T follicular helper cell (primary cell): ENCODE results near the gene RNU2-63P.
"Not testable (repeated sequence)": the region's sequence is repeated elsewhere in the genome, so short reads cannot be mapped to it uniquely, and the experiment has no call there.

Experiments used
- DNase-seq: peaks from one replicate; pipeline ENCODE4 v3.0.0-alpha.2; 2020; ENCODE audit warnings: low read depth

RNU2-63P gene

DNA sequence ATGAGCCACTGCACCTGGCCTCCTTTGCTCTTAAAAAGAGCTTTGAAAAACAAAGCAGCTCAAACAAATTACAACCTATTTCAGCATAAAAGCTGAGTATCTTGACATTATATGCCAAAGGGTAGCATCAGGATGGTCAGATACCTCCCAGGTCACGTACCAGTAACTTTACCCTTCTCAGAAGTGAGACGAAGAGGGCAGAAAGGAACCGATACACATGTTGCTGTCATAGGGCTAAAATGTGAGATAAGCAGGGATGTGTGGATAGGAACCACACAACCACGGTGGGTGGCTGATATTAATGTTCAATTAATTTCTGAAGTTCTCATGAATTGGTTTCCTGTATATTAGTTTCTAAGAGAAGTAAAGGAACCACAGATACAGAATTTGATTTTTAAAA is 12.6 kb upstream of the RNU2-63P start:
- no peak for DNase-seq

DNA sequence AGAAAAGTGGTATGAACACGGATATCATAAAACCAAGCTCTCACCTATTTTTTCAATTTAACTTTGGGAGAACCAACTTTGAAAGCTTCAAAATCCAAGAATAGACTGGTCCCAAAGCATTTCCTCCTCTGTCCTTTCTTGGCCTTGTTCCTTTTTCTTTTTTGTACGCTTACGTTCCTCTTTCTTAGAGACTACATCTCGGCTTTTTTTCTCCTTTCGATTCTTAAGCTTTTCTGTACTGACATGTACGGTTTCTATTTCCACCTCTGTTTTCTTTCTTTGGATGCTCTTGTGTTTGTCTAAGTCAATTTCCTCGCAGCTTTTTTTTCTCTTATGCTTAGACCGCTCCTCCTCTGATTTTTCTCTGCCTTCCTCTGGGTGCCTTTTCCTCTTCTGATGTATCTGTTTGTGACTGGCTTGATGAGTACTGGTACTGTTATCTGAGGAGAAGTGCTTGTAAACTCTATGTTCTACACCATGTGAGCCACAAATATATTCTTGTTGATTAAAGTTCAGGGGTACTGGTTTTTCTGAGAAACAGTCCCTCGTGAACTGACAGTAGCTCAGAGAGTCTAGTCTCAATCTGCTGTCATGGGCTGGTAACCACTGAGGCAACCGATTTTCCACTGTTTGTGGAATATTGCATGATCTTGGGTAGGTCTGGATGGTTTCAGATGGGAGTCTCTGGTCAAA is 11.5 kb upstream of the RNU2-63P start:
- DNase-seq: no peak

GRCh38 chr2:88024509-88024908 is 8.2 kb upstream of the RNU2-63P start:
- no peak for DNase-seq

- no peak for DNase-seq
Measured at GRCh38 chr2:88022669-88022921, 6.2 kb upstream of the RNU2-63P start.

DNA sequence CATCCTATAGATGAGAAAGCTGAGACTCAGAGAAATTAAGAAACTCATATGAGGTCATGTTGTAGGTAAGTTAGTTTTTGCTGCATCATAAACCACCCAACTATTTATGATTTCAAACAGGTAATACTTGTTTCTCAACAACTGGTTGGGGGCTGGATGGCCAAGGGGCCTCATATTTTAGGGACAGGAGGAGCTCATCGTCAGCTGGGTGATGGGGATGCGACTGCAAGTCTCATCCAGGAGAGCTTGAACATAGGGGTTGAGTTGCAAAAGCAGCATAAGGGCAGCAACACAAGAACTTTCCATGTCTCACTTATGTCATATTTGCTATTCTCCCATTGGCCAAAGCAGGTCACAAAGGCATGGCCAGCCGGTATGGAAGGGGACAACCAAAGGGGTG is 3.6 kb upstream of the RNU2-63P start:
- no peak for DNase-seq

GRCh38 chr2:88018909-88019308 is 2.6 kb upstream of the RNU2-63P start:
- DNase-seq: no peak

DNA sequence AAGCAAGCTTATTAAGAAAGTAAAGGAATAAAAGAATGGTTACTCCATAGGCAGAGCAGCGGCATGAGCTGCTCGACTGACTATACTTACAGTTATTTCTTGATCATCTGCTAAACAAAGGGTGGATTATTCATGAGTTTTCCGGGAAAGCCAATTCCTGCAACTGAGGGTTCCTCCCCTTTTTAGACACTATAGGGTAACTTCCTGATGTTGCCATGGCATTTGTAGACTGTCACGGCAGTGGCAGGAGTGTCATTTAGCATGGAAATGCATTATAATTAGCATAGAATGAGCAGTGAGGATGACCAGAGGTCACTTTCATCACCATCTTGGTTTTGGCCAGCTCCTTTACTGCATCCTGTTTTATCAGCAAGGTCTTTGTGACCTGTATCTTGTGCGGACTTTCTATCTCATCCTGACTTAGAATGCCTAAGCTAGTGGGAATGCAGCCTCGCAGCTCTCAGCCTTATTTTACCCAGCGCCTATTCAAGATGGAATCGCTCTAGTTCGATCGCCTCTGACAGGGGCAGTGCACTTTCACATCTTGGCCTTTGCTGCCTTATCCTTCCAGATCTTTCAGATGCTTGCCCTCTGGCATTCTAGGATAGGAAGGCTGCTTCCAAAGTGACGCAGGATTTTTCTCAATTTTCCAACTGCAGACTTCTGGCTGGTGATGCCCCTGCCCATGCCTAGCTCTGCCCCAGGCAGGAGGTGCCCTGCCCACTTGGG is 1.9 kb upstream of the RNU2-63P start:
- not testable (repeated sequence) for DNase-seq

DNA sequence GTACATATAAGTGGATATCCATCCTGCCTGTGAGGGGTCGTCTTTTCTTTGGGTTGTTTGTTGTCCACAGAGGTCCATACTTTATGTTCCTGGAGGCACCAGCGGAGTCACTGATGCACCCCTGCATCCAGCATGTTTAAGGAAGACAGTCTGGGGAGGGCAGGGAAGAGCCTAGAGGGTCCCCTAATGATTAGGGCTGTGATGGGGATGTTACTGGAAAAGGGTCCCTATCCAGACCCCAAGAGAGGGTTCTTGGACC is 1.4 kb upstream of the RNU2-63P start:
- not testable (repeated sequence) for DNase-seq

DNA sequence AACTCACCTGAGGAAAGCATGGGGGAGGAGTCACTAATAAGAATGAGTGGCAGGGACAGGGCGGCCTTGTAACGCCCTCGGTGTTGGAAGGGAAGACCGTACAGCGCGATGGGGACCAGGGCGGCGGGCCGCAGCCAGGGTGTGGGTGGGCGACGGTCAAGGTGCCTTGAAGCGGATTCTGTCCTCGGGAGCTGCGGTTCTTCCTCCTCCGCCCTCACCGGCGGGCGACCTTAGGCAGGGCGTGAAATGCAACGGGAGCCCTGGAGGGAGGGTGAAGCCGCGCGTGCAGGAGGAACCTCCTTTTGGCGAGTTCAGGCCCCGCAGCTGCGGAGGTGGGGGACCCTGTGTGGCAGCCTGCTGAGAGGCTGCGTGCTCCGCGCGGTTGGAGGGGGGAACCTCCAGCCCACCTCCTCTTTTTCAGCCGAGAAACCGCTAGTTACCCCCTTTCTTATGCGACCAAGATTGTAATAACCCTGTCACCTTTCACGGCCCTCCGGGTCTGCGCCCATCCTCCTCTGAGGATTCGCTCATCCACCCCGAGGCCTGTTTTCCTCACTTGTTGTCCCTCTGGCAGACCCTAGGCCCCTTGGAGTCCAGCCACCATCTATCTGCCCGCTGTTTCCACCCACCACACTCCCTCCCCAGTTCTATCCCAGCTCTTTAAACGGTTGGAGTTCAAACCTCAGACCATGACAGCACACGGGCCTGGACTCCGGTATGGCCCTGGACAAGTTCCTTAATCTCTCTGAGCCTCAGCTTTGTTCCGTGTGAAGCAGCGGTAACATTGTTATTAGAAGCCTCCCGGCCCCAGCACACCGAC is 823 bp upstream of the RNU2-63P start:
- DNase-seq: no peak

- DNase-seq: no peak
Measured at GRCh38 chr2:88011011-88011410, 5.3 kb downstream of the RNU2-63P start.

- DNase-seq: no peak
Measured at GRCh38 chr2:88010136-88010535, 6.2 kb downstream of the RNU2-63P start.

DNA sequence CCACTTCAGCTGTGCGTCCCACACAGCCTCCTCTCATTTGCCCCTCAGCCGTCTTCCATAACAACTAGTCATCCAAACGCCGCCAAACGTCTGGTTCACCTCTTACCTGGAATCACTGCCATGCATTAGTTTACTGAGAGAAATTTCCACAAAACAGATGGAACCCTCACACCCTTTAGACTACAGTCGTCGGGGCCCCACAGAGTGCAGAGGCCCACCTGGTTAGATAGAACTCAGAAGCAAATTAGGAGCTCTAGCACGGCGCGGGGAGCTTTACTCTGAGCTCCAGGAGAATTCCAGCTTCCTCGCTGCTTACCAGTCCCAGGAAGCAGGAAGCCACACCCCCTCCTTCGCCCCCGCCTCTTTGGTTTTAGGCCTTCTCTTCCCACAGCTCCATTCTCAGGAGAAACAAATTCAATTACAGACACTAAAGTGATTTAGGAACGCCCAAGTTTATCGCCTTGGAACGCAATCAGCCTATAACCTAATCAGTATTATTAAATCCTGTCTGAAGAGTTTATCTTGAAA is 9.4 kb downstream of the RNU2-63P start:
- no peak for DNase-seq

DNA sequence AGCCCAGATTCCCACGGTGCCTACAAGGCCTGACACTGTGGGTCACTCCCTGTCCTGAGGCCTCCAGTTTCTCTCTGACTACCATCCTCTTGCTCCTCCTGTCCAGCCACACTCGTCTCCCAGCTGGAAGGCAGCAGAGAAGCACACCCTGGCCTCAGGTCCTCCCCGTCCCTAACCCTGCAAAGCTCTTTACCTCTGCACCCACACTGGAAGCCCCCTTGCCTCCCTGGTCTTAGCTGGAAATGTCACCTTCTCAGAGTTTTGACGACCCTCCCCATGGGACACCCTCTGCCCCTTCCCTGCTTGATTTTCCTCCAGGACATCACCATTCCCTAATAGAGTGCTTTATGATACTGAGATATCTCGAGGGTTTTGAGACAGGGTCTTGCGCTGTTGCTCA is 10.6 kb downstream of the RNU2-63P start:
- no peak for DNase-seq

DNA sequence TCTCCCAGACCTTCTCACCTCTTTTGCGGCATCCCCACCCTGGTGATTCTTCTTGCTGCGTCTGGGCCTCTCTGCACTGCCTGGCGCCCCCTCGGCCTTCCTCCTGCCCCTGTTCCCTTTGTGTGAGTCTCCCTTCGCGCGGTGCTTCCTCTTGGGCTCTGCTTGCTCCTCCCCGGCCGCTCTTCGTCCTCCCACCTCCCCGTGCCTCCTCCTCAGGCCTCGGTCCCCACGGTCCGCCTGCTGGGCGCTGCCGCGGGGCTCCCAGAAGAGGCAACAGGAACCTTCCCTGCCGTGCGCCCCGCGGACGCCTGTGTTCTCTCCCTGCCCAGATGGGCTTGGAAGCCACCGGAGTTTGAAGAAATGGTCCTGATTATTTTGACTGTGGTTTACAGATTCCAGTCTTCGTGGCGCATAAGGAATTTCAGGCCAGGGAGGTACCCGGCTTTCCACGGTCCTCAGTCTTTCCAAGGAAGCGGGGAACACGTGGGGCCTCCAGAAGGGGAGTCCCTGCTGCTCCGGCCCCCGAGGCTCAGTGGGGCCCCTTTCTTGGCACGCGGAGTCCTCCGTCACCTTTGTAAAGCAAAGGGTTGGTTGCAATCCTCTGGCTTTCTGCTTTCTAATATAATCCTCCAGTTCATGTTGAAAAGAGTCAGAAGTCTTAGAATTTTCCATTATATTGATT is 13.1 kb downstream of the RNU2-63P start:
- no peak for DNase-seq

DNA sequence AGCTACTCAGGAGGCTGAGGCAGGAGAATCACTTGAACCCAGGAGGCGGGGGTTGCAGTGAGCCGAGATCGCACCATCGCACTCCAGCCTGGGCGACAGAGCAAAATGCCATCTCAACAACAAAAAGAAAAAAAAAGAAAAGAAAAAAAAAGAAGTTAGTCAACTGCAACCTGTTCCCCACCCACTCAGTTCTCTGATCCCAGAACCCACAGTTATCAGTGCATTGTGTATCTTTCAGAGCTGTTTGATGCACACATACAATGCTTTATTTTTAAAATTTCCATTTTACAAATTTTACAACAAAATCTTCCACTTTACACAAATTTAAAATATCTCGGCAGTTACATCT is 14.0 kb downstream of the RNU2-63P start:
- DNase-seq: no peak

DNA sequence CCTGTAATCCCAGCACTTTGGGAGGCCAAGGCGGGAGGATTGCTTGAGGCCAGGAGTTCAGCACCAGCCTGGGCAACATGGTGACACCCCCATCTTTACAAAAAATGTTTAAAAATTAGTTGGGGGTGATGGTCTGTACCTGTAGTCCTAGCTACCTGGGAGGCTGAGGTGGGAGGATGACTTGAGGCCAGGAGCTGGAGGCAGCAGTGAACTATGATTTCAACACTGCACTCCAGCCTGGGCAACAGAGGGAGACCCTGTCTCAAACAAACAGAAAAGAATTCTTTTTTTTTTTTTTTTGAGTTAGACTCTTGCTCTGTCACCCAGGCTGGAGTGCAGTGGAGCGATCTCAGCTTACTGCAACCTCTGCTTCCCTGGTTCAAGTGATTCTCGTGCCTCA is 15.9 kb downstream of the RNU2-63P start:
- DNase-seq: not testable (repeated sequence)

DNA sequence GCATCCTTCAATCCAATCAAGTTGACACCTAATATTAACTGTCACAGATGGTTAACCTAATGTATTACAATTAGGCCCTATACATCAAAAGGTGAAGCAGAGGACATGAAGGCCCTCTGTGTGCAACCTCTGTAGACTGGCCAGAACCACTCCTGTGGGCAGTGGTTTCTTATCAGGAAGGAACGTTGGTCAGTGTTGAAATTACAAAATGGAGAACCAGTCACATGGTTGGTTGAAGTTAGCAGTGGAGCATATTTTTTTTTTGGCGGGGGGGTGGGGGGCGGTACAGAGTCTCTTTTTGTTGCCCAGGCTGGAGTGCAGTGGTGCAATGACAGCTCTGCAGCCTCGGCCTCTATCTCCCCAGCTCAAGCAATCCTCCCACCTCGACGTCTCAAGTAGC is 19.8 kb downstream of the RNU2-63P start:
- DNase-seq: no peak

DNA sequence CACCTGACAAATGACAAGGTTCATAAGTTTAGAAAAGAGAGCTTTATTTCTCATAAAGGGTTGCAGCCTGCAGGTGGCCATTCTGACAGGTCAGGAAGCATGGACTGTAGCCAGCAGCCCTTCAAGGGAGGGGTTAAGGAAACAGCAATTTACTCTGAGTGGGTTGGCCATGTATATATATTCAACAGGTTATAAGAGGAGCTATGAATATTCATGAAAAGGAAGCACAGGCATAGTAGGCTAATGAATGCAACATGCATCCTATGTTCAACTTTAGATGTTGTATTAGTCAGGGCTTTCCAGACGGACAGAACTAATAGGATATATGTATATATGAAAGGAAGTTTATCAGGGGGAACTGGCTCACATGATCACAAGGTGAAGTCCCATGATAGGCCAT is 20.6 kb downstream of the RNU2-63P start:
- no peak for DNase-seq

DNA sequence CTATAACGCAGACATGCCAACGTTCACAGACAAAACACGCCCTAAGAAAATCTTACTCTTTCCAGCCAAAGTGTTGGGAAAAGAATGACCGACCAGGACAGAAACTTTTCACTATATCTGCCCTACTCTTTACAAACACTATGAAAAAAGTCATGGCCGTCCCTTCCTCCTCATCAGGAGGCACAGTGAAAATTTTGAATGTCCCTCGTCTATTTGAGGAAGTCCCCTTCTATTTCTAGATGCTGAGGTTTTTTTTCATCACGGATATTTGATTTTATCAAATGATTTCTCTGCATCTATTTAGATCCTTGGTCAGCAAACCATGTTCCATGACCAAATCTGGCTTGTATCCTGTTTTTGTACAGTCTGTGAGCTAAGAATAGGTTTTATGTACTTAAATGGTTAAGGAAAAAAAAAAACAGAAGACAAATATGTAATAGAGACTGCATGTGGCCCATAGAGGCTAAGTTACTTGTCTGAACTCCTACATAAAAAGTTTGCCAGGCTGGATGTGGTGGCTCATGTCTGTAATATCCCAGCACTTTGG is 22.0 kb downstream of the RNU2-63P start:
- DNase-seq: not testable (repeated sequence)

GRCh38 chr2:87992569-87992968 is 23.8 kb downstream of the RNU2-63P start:
- not testable (repeated sequence) for DNase-seq

- not testable (repeated sequence) for DNase-seq
Measured at GRCh38 chr2:87987473-87987872, 28.9 kb downstream of the RNU2-63P start.

- not testable (repeated sequence) for DNase-seq
Measured at GRCh38 chr2:87985902-87986301, 30.4 kb downstream of the RNU2-63P start.
